GM12873 (cell line): ENCODE data around the gene ALK.

Experiments
- CTCF ChIP-seq: IDR thresholded peaks from 2 replicates; pipeline ENCODE4 v1.5.1; 2012; ENCODE audit warnings: low read depth, mild to moderate bottlenecking, moderate library complexity, low read length, control low read depth; ENCODE audit not compliant: insufficient read depth; ENCODE audit errors: missing control alignments

The ALK gene

DNA sequence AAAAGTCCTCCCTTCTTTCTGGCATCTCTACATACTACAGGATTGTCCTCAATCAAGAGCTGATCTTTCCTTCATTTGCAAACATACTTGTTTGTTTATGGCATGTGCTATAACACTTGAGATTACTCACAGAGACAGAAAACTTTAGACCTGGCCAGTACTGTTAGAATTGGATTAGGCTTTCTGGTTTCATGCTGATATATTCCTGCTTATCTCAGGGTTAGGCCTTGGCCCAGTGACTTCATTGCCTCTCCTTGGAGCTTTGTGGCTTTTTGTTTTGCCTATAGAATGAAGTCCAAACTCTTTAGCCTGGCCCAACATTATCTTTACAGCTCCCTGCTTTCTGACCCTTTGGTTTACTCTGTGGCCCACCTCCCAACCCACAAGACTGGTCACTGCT lies 363.3 kb downstream of the ALK start:
- no peak for TF ChIP-seq CTCF

GRCh38 chr2:29557268-29557667 lies 364.1 kb downstream of the ALK start:
- TF ChIP-seq CTCF, result no peak

- no peak for TF ChIP-seq CTCF
These were observed 372.4 kb downstream of the ALK start for GRCh38 chr2:29549069-29549380.

DNA sequence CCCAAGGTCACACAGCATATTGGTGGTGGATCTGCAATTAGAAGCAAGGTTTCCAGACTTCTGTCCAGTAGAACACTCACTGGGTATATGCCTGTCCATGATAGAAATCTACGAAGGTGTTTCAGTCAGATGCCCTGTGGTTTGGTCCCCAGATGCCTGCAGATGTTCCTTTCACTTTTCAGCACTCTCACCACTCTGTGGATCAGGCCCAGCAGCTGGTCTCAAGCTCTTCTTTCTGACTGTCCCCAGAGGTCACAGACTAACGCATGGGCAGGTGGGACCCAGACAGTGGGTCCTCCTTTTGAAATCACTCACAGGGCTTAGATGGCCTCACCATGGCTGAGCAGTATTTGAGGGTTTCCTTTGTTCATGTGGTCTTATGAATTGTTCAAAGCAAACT lies 376.5 kb downstream of the ALK start:
- no peak for TF ChIP-seq CTCF

- no peak for TF ChIP-seq CTCF
These were observed 377.4 kb downstream of the ALK start for GRCh38 chr2:29544031-29544430.

DNA sequence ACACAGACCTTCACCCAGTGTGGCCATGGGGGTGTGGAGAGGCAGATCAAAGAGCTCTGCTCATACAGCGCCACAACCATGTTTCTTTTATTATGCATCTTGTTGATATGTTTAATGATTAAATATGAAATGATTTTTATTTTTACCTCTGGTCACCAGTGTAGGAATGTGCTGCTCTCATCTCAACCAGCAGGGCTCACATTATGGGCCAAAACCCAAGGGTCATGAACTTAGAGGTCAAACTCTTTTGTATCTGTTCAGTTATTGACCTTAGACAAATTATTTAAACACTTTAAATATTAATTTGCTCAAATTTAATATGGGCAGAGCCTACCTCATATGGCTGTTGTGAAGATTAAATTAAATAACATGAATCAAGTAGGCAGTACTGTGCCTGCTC lies 386.2 kb downstream of the ALK start:
- no peak for TF ChIP-seq CTCF

DNA sequence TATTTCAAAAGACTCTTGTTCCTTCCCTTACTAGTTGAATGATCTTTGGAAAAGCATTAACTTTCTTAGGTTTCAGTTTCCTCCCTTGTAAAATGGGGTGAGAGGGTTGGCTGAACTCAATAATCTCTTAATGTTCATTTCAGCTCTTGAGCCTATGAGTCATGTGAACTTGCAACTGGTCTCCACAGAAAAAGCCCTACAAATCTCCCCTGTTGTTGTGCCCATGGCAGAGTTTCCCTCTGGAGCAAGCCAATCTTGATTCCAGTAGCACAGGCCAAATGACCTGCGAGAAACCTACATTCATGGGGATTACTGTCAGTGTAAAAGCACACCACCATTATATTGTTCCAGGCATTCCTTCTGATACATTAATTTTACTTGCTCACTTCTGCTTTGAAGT lies 388.9 kb downstream of the ALK start:
- TF ChIP-seq CTCF, result no peak

GRCh38 chr2:29531626-29532025 lies 389.8 kb downstream of the ALK start:
- TF ChIP-seq CTCF, result no peak
